GM21447 (cell line): Measurements from ENCODE around the gene GPX1.
"Not testable (repeated sequence)": the region's sequence is repeated elsewhere in the genome, so short reads cannot be mapped to it uniquely, and the experiment has no call there.

Experiments
- ATAC-seq: cut with Tn5 transposase; IDR thresholded peaks from one replicate; pipeline ENCODE4 v1.9.1; 2021; ENCODE audit not compliant: unreplicated experiment

GPX1 gene

GRCh38 chr3:49358217-49358883 is at the start of gene GPX1:
Gene GPX1, minus strand, starts transcription at chr3:49358353. Its CDS starts 75 bp downstream, at chr3:49358278.
- ATAC-seq: peak; percentile 86

- no peak for ATAC-seq
Measured at GRCh38 chr3:49406571-49407565, 48.7 kb upstream of the GPX1 start.

DNA sequence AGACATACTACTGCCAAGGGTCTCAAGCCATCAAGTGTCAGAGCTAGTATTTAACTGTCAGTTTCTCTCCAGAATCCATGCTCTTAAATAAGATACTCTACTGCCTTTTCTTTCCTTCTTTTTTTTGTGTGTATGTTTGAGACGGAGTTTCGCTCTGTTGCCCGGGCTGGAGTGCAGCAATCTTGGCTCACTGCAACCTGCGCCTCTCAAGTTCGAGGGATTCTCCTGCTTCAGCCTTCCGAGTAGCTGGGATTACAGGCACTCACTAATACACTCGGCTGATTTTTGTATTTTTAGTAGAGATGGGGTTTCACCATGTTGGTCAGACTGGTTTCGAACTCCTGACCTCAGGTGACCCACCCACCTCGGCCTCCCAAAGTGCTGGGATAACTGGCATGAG is 47.4 kb upstream of the GPX1 start:
- ATAC-seq: not testable (repeated sequence)

GRCh38 chr3:49403891-49404290 is 45.7 kb upstream of the GPX1 start:
- ATAC-seq: no peak

- no peak for ATAC-seq
Measured at GRCh38 chr3:49401766-49402165, 43.6 kb upstream of the GPX1 start.

GRCh38 chr3:49399461-49399860 is 41.3 kb upstream of the GPX1 start:
- ATAC-seq: no peak

GRCh38 chr3:49397470-49397869 is 39.3 kb upstream of the GPX1 start:
- ATAC-seq: no peak

DNA sequence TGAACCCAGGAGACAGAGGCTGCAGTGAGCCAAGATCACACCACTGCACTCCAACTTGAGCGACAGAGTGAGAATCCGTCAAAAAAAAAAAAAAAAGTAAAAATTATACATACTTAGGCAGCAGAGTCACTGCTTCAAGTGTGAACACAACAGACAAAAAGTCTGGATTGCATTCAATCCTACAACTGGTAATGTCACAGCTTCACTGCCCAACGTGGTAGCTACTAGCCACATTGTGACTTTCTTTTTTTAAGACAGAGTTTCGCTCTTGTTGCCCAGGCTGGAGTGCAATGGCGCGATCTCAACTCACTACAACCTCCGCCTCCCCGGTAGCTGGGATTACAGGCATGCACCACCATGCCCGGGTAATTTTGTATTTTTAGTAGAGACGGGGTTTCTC is 33.2 kb upstream of the GPX1 start:
- ATAC-seq: not testable (repeated sequence)

DNA sequence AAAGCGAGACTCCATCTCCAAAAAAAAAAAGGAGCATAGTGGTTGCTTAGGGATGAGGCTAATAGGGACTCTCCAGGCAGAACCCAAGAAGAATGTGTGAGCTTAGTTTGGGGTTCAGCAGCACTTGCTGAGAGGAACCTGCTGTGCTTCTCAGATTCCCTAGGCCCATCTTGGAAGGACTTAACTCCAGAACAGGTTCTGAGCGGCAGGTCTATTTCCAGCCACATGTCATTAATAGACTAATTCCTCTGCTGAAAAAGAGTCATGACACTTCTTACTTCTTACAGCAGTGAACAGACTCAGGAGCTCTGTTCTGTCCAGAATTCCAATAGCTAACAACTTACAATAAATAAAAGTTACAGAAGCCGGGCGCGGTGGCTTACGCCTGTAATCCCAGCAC is 31.1 kb upstream of the GPX1 start:
- ATAC-seq: no peak

DNA sequence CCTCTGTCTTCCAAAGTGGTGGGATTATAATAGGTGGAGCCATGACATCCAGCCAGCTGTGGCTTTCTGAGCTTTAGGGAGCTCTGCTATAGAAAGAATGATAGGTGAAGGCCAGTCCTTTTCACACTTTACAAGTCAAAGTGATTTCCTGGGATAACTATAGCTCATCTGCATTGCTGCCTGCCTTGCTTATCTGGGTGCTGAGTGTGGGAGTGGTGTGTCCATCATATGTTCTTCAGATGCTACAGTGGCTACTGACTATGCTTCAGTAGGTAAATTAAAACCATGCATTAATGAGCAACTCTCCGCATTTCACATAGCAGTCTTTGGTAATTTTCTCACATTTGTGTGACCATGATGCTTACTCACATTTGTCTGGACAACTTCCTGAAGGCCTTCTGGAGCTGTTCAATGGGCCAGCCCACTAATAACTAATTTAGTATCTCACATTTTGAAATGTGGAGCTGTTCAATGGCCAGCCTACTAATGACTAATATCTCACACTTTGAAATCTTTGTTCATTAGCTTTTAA is 30.2 kb upstream of the GPX1 start:
- no peak for ATAC-seq

GRCh38 chr3:49387721-49388120 is 29.6 kb upstream of the GPX1 start:
- no peak for ATAC-seq

DNA sequence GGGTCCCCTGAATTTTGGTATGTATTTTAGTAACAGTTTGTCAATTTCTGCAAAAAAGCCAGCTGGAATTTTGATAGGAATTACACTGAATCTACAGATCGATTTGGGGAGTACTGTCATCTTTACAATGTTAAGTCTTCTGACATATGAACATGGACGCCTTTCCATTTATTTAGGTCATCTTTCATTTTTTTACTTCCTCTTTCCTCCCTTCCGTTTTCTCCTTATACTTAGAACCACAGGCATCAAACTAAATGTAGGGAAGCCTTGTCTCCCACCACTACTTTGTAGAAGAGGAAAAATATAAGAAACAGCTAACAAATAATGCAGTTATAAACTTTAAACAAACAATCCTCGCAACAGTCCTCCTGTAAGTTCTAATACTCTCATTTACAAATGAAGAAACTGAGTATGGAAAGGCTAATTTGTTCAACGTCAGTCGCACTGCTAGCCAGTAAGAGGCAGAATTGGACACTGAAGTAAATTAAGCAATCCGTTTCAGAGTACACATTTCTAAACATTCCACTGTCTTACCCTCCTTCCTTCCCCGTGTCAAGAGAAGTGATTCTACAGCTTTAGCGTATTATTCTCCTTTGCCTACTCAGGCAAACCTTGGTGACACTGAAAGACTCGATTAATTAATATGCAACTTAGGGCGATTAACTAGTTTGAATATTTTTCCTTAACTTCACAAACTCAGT is 28.1 kb upstream of the GPX1 start:
- no peak for ATAC-seq

DNA sequence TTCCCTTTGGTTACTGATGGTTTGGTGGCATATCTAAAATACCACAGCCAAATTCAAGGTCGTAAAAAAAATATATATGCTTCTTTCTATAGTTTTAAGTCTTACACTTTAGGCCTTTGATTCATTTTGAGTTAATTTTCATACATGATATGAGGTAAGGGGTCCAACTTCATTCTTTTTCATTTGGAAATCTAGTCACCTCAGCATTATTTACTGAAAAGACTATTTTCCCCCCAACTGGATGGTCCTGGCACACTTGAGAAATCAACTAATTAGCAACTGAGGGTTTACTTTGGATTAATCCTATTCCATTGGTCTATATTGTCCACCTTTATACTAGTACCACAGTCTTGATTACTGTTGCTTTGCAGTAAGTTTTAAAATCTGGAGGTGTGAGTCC is 27.5 kb upstream of the GPX1 start:
- ATAC-seq: no peak

- no peak for ATAC-seq
Measured at GRCh38 chr3:49383387-49383786, 25.2 kb upstream of the GPX1 start.

- ATAC-seq: no peak
Measured at GRCh38 chr3:49378249-49378895, 20.2 kb upstream of the GPX1 start.

- ATAC-seq: no peak
Measured at GRCh38 chr3:49377483-49377882, 19.3 kb upstream of the GPX1 start.

GRCh38 chr3:49371946-49372345 is 13.8 kb upstream of the GPX1 start:
- ATAC-seq: no peak

GRCh38 chr3:49370585-49371290 is 12.6 kb upstream of the GPX1 start:
- ATAC-seq: no peak

DNA sequence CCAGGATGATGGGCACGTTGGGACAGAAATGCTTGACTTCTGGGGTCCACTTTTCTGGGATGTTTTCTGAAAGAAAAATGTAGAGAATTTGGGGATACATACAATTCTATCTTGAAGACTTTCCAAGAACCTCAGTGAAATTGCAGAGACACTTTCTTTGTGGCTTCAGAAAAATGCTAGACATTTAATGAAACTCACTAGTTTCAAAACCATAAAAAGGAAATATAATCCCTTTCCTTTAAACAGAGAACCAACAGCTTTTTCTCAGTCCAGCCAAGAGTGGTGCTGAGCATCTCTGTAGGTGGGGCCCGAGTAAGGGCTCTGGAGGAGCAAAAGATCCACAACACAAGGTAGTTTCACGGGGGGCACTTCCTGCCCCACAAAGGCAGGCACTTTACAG is 4.4 kb upstream of the GPX1 start:
- no peak for ATAC-seq

DNA sequence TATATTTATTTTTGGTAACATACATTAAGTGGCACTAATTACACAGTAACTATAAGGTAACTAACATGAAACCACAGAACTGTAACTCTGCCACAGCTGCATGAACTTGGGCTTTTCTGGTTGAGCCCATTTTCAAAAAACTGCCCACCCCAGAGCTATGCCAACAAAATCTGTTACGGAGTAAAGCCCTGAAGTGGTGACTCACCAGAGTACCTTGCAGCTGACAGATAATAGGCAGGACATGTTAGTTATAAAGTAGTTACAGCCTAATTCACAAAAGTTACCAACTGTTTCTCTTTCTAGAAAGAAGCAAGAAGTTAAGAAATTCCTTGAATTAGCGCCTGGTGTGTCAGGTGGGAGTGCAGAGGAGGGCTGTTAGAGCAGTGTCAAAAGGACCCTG is 1.5 kb upstream of the GPX1 start:
- ATAC-seq: no peak
